Measurements from ENCODE around the gene SSTR1. TPM values are rescaled to one million over a fixed set of nuclear protein-coding genes. Genes with fewer than 3 reads are reported as not detected.

SSTR1 gene
- total RNA-seq, 1 experiment from 2014 or later: not detected

- ChIA-PET CTCF (no interaction called here), POLR2A (no interaction called here), RAD21 (ENCODE audit: low non-redundant PET in 1 of 2, low total read pairs in 2 of 2, uncharacterized antibody in 2 of 2, unreplicated experiment in 2 of 2) (no interaction called here)
- Histone ChIP-seq H3K27ac (ENCODE audit: low read depth, low read length) (no peak overlapping the region), H3K27me3 (ENCODE audit: insufficient read depth, low read length) (no peaks in the 10 kb centered on the region), H3K9me3 (ENCODE audit: control insufficient read depth in 1 of 2, insufficient read depth in 1 of 2, low read depth in 1 of 2, low read length in 2 of 2) (no peaks in the 10 kb centered on the region), H2AFZ (ENCODE audit: low read depth, low read length, poor library complexity, severe bottlenecking) (no peak overlapping the region), H3K9me2 (ENCODE audit: insufficient read depth) (no peaks in the 10 kb centered on the region), H3K4me2 (ENCODE audit: low read length) (no peak overlapping the region), H3K36me3 (ENCODE audit: control insufficient read depth in 1 of 2, insufficient read depth in 2 of 2, low read length in 2 of 2) (no peaks in the 10 kb centered on the region), H3K9ac (ENCODE audit: low read length) (no peak overlapping the region), H3K79me2 (ENCODE audit: insufficient read depth, low read length) (no peaks in the 10 kb centered on the region), H4K20me1 (ENCODE audit: insufficient read depth) (no peaks in the 10 kb centered on the region), H3K4me1 (ENCODE audit: control insufficient read depth in 1 of 2, insufficient read depth in 2 of 2, low read length in 2 of 2) (no peaks in the 10 kb centered on the region), H3K4me3 (replicated peaks in 1 of 2; ENCODE audit: low read depth in 1 of 2, low read length in 2 of 2) (no peak overlapping the region)
- DNase-seq (ENCODE audit: low read depth, low spot score) (no peak), ATAC-seq (no peak)
- TF ChIP-seq EZH2phosphoT487 (IDR thresholded peaks at IDR 0.05; ENCODE audit: borderline replicate concordance): no peak
- no peak for TF ChIP-seq EGR1 (IDR thresholded peaks at IDR 0.05; ENCODE audit: low read depth)
- TF ChIP-seq CTCF (IDR thresholded peaks at IDR 0.05 in 2 of 3, conservative IDR thresholded peaks at IDR 0.05 in 1 of 3; ENCODE audit: borderline replicate concordance in 1 of 3, insufficient read depth in 1 of 3, low read depth in 2 of 3, low read length in 2 of 3): no peak
- TF ChIP-seq TCF7L2 (IDR thresholded peaks at IDR 0.05; ENCODE audit: borderline replicate concordance, extremely low read depth, insufficient read depth, insufficient read length): no peak
- no peak for TF ChIP-seq JUND (IDR thresholded peaks at IDR 0.05)
- intact Hi-C loops (cut with micrococcal nuclease): no loop called here
- BruUV-seq (replicated peaks): no TSS peak
Measured at GRCh38 chr14:38203929-38204718, 3.6 kb upstream of the SSTR1 start.

GRCh38 chr14:38204719-38205115 lies 3.0 kb upstream of the SSTR1 start:
- no peaks in the 10 kb centered on the region for H3K9me2 ChIP-seq (ENCODE audit: insufficient read depth)
- intact Hi-C loops (cut with micrococcal nuclease): no loop called here
- ChIA-PET RAD21 (ENCODE audit: low non-redundant PET in 1 of 2, low total read pairs in 2 of 2, uncharacterized antibody in 2 of 2, unreplicated experiment in 2 of 2) (no interaction called here), CTCF (no interaction called here), POLR2A (no interaction called here)
- no TSS peak for BruUV-seq (replicated peaks)
- no peak overlapping the region for H3K4me2 ChIP-seq (ENCODE audit: low read length)
- no peaks in the 10 kb centered on the region for H3K27me3 ChIP-seq (ENCODE audit: insufficient read depth, low read length)
- no peak overlapping the region for H2AFZ ChIP-seq (ENCODE audit: low read depth, low read length, poor library complexity, severe bottlenecking)
- ATAC-seq (no peak), DNase-seq (ENCODE audit: low read depth, low spot score) (no peak)
- no peaks in the 10 kb centered on the region for H3K36me3 ChIP-seq (ENCODE audit: control insufficient read depth in 1 of 2, insufficient read depth in 2 of 2, low read length in 2 of 2)
- no peaks in the 10 kb centered on the region for H4K20me1 ChIP-seq (ENCODE audit: insufficient read depth)
- no peak overlapping the region for H3K27ac ChIP-seq (ENCODE audit: low read depth, low read length)
- H3K4me3 ChIP-seq (replicated peaks in 1 of 2; ENCODE audit: low read depth in 1 of 2, low read length in 2 of 2): no peak overlapping the region
- no peaks in the 10 kb centered on the region for H3K9me3 ChIP-seq (ENCODE audit: control insufficient read depth in 1 of 2, insufficient read depth in 1 of 2, low read depth in 1 of 2, low read length in 2 of 2)
- no peaks in the 10 kb centered on the region for H3K4me1 ChIP-seq (ENCODE audit: control insufficient read depth in 1 of 2, insufficient read depth in 2 of 2, low read length in 2 of 2)
- H3K79me2 ChIP-seq (ENCODE audit: insufficient read depth, low read length): no peaks in the 10 kb centered on the region
- no peak overlapping the region for H3K9ac ChIP-seq (ENCODE audit: low read length)
- TF ChIP-seq CBX3 (IDR thresholded peaks at IDR 0.05; ENCODE audit: low read depth): no peak
- no peak for TF ChIP-seq YY1 (IDR thresholded peaks at IDR 0.05; ENCODE audit: extremely low read depth, insufficient replicate concordance, low read depth, low read length)
- TF ChIP-seq POLR2A (IDR thresholded peaks at IDR 0.05; ENCODE audit: borderline replicate concordance, extremely low read depth, insufficient read depth, insufficient read length): no peak
- TF ChIP-seq SIN3A (IDR thresholded peaks at IDR 0.05; ENCODE audit: low read depth): no peak
- TF ChIP-seq CTCF (IDR thresholded peaks at IDR 0.05 in 2 of 3, conservative IDR thresholded peaks at IDR 0.05 in 1 of 3; ENCODE audit: borderline replicate concordance in 1 of 3, insufficient read depth in 1 of 3, low read depth in 2 of 3, low read length in 2 of 3): no peak
- no peak for TF ChIP-seq RAD21 (IDR thresholded peaks at IDR 0.05; ENCODE audit: low read depth)
- no peak for TF ChIP-seq REST (IDR thresholded peaks at IDR 0.05; ENCODE audit: low read depth)
- TF ChIP-seq JUND (IDR thresholded peaks at IDR 0.05): no peak

Data from HCT116 (cell line).